Keratinocyte (primary cell): Measurements from ENCODE around the gene JAKMIP1. TPM values are rescaled to one million over a fixed set of nuclear protein-coding genes. Genes with fewer than 3 reads are reported as not detected.

Source experiments
- DNase-seq: peaks from one replicate; pipeline ENCODE4 v3.0.0-alpha.2; 2011; ENCODE audit warnings: low read depth, missing footprints, low spot score
- FAIRE-seq: peaks from 2 replicates; lab custom pipeline; 2011; peaks lifted over from hg19 to GRCh38; lab: Jason Lieb, UNC
- H2AFZ ChIP-seq: 2 replicates; pipeline ENCODE4 v1.6.0; 2012; ENCODE audit warnings: low read length, control low read depth, inconsistent platforms; ENCODE audit not compliant: control insufficient read depth
- H3K27ac ChIP-seq: 2 replicates; pipeline ENCODE4 v1.5.1; 2011; ENCODE audit warnings: low read length; ENCODE audit not compliant: control insufficient read depth, insufficient read depth
- H3K27me3 ChIP-seq: 3 replicates; pipeline ENCODE4 v1.6.0; 2011; ENCODE audit warnings: low read length; ENCODE audit not compliant: control insufficient read depth, insufficient read depth; ENCODE audit errors: extremely low read depth
- H3K36me3 ChIP-seq, 2 experiments: 2 replicates in 1 of 2; 3 replicates in 1 of 2; pipeline ENCODE4 v1.5.1; 2011; ENCODE audit warnings: low read length in 2 of 2, mild to moderate bottlenecking in 1 of 2; ENCODE audit not compliant: control insufficient read depth in 2 of 2, insufficient read depth in 2 of 2; ENCODE audit errors: extremely low read depth in 1 of 2
- H3K4me1 ChIP-seq: 3 replicates; pipeline ENCODE4 v1.5.1; 2011; ENCODE audit warnings: low read length; ENCODE audit not compliant: control insufficient read depth, insufficient read depth; ENCODE audit errors: extremely low read depth
- H3K4me2 ChIP-seq: 3 replicates; pipeline ENCODE4 v1.6.0; 2011; ENCODE audit warnings: low read depth, low read length; ENCODE audit not compliant: control insufficient read depth, insufficient read depth; ENCODE audit errors: extremely low read depth
- H3K4me3 ChIP-seq, 3 experiments: fragments of 200-600 bp in 1 of 3; sonication (generic) in 1 of 3; 2 replicates in 2 of 3; 3 replicates in 1 of 3; pipeline ENCODE4 v1.5.1; 2011 to 2016; ENCODE audit warnings: low read length in 3 of 3, mild to moderate bottlenecking in 3 of 3, control low read depth in 2 of 3, inconsistent platforms in 1 of 3, low read depth in 1 of 3, mixed read lengths in 1 of 3, mixed run types in 1 of 3, moderate library complexity in 1 of 3; ENCODE audit not compliant: control insufficient read depth in 2 of 3, insufficient read depth in 2 of 3; ENCODE audit errors: extremely low read depth in 1 of 3
- H3K79me2 ChIP-seq: 2 replicates; pipeline ENCODE4 v1.6.0; 2012; ENCODE audit warnings: low read length; ENCODE audit not compliant: control insufficient read depth, insufficient read depth
- H3K9ac ChIP-seq: 3 replicates; pipeline ENCODE4 v1.6.0; 2011; ENCODE audit warnings: low read length; ENCODE audit not compliant: control insufficient read depth, insufficient read depth; ENCODE audit errors: extremely low read depth
- H3K9me1 ChIP-seq: 3 replicates; pipeline ENCODE4 v1.6.0; 2011; ENCODE audit warnings: low read length; ENCODE audit not compliant: control insufficient read depth, insufficient read depth; ENCODE audit errors: extremely low read depth
- H3K9me3 ChIP-seq: 2 replicates; pipeline ENCODE4 v1.5.1; 2012; ENCODE audit warnings: low read depth, low read length; ENCODE audit not compliant: control insufficient read depth
- H4K20me1 ChIP-seq: 3 replicates; pipeline ENCODE4 v1.6.0; 2011; ENCODE audit warnings: low read length; ENCODE audit not compliant: control insufficient read depth, insufficient read depth; ENCODE audit errors: extremely low read depth
- EZH2 ChIP-seq: IDR thresholded peaks from one replicate; pipeline ENCODE4 v1.6.1; 2012; ENCODE audit warnings: inconsistent platforms, mild to moderate bottlenecking, low read length, moderate library complexity
- dilution Hi-C: fragments of 300-500 bp; cut with MboI; formaldehyde crosslinking; loops from one replicate; pipeline ENCODE4 v1.7.0; 2020; ENCODE audit warnings: low sequenced_read_pairs; ENCODE audit not compliant: extremely low pct_ligation_motif_present
- polyA plus RNA-seq, 5 experiments: library from polyadenylated mRNA; depleted of rRNA in 3 of 5; stranded (reverse) in 3 of 5; stranded (forward) in 1 of 5; unstranded in 1 of 5; fragments of >200 nt; gene quantifications; 1 replicate in 1 of 5; 2 replicates in 3 of 5; 3 replicates in 1 of 5; pipeline versions ENCODE4 v1.2.1 to v1.2.3, GENCODE V29; 2011 to 2012; ENCODE audit warnings: missing spikeins in 2 of 5, low read depth in 1 of 5, low replicate concordance in 1 of 5
- TF ChIP-seq, protein P1 (sequence below), 3 experiments: IDR thresholded peaks in 1 of 3; conservative IDR thresholded peaks in 1 of 3; optimal IDR thresholded peaks in 1 of 3; 2 replicates in 2 of 3; 3 replicates in 1 of 3; pipeline versions ENCODE3 to v1.5.1; 2011; ENCODE audit warnings: low read length in 3 of 3, mild to moderate bottlenecking in 3 of 3, moderate library complexity in 2 of 3, control low read depth in 1 of 3, inconsistent platforms in 1 of 3; ENCODE audit not compliant: insufficient read depth in 2 of 3; ENCODE audit errors: extremely low read depth in 1 of 3

JAKMIP1 gene
- polyA plus RNA-seq, 1 donor (not counting 4 experiments of a cell fraction or from before 2014, with no cell fraction given) = not detected

DNA sequence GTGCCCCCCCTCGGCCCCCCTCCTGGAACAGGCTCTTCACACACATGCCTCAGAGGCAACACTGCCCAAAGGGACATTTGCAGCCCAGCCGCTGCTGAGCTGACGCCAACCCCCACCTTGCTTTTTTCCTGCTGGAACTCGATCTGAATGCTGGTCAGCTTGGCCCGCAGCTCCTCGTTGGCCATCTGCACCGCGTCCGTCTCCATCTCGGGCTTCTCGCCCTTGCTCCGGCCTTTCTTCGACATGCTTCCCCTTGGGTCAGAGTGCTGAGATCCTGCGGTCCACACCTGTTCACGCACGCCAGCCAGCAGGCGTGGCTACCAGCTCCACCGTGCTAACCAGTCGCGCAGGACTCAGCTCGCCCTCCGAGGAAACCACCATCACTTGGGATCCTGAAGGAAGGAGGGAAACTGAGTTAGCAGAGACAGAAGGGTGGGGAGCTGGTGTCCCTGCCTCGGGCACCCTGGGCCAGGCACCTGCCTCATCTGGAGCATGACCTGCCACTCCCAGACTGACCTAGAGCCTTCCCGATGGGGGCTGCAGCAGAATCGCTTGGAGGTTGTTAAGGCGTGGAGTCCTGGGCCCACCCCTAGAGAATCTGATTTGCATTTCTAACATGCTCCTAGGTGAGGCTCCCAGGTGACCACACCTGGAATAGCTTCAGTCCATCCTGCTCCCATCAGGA lies 87.6 kb downstream of the JAKMIP1 start:
- peaks cover 6% of the 10 kb centered on the region for H3K27me3 ChIP-seq
- H3K36me3 ChIP-seq = no peaks in the 10 kb centered on the region
- TF ChIP-seq, protein P1, sequence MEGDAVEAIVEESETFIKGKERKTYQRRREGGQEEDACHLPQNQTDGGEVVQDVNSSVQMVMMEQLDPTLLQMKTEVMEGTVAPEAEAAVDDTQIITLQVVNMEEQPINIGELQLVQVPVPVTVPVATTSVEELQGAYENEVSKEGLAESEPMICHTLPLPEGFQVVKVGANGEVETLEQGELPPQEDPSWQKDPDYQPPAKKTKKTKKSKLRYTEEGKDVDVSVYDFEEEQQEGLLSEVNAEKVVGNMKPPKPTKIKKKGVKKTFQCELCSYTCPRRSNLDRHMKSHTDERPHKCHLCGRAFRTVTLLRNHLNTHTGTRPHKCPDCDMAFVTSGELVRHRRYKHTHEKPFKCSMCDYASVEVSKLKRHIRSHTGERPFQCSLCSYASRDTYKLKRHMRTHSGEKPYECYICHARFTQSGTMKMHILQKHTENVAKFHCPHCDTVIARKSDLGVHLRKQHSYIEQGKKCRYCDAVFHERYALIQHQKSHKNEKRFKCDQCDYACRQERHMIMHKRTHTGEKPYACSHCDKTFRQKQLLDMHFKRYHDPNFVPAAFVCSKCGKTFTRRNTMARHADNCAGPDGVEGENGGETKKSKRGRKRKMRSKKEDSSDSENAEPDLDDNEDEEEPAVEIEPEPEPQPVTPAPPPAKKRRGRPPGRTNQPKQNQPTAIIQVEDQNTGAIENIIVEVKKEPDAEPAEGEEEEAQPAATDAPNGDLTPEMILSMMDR (optimal IDR thresholded peaks at IDR 0.05 in 1 of 3, IDR thresholded peaks at IDR 0.05 in 1 of 3, conservative IDR thresholded peaks at IDR 0.05 in 1 of 3; ENCODE audit: extremely low read depth in 1 of 3, insufficient read depth in 2 of 3, low read length in 3 of 3) = no peak
- no peak for TF ChIP-seq EZH2
- dilution Hi-C loops = no loop called here
- no peak overlapping the region for H2AFZ ChIP-seq
- H3K79me2 ChIP-seq = no peaks in the 10 kb centered on the region
- FAIRE-seq (no peak), DNase-seq (no peak)
- no peaks in the 10 kb centered on the region for H4K20me1 ChIP-seq
- H3K4me2 ChIP-seq = no peak overlapping the region
- H3K9ac ChIP-seq = no peak overlapping the region
- no peak overlapping the region for H3K27ac ChIP-seq
- H3K9me1 ChIP-seq = no peaks in the 10 kb centered on the region
- H3K4me1 ChIP-seq = no peaks in the 10 kb centered on the region
- no peaks in the 10 kb centered on the region for H3K9me3 ChIP-seq
- no peak overlapping the region for H3K4me3 ChIP-seq

DNA sequence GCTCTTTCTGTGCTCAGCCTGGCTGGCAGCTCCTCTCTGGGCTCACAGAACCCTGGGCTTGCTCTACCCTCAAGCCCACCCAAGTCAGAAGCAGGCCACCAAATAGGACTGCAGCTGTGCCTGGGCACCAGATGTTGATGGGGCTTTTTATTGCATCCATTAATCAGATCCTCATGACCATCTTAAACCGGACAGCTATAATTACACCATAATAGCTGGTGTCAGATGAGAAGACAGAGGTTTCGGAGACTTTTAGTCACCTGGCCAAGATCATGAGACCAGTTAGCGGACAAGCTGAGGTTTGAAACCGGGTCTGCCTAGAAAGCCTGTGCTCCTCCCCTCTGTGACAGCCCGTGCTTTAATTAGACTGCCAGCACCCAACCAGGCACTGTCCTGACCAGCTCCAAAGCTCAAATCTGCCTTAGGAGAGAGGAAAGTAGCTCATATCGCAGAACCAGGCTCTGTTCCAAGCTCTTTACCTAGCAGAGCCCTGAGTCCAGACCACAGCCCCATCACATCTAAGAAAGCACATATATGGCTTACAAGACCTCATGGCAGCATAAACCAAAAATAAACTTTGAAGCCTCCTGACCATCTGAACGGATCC lies 88.9 kb downstream of the JAKMIP1 start:
- H3K36me3 ChIP-seq = no peaks in the 10 kb centered on the region
- H3K27ac ChIP-seq = no peak overlapping the region
- TF ChIP-seq, protein P1 (optimal IDR thresholded peaks at IDR 0.05 in 1 of 3, IDR thresholded peaks at IDR 0.05 in 1 of 3, conservative IDR thresholded peaks at IDR 0.05 in 1 of 3; ENCODE audit: extremely low read depth in 1 of 3, insufficient read depth in 2 of 3, low read length in 3 of 3) = no peak
- TF ChIP-seq EZH2 = no peak
- no peaks in the 10 kb centered on the region for H3K9me3 ChIP-seq
- no peaks in the 10 kb centered on the region for H4K20me1 ChIP-seq
- H2AFZ ChIP-seq = no peak overlapping the region
- no peaks in the 10 kb centered on the region for H3K79me2 ChIP-seq
- dilution Hi-C loops = no loop called here
- DNase-seq = no peak
- FAIRE-seq = no peak
- no peak overlapping the region for H3K4me3 ChIP-seq
- H3K4me1 ChIP-seq = no peaks in the 10 kb centered on the region
- no peaks in the 10 kb centered on the region for H3K9me1 ChIP-seq
- H3K9ac ChIP-seq = no peak overlapping the region
- no peak overlapping the region for H3K4me2 ChIP-seq
- peaks cover 2% of the 10 kb centered on the region for H3K27me3 ChIP-seq
